OCI-LY7 (cell line): Measurements from ENCODE around the gene FERMT3.

Experiments used
- EZH2phosphoT487 ChIP-seq: fragments of 200-600 bp; sonication (generic); IDR thresholded peaks from 2 replicates; pipeline ENCODE4 v1.6.1; 2018; ENCODE audit warnings: low read depth, borderline replicate concordance, mild to moderate bottlenecking, mixed run types, antibody characterized with exemption, low read length, moderate library complexity, mixed read lengths
- TF ChIP-seq, protein P1 (sequence below): fragments of 200-600 bp; sonication (generic); conservative IDR thresholded peaks from 2 replicates; pipeline ENCODE4 v1.5.1; 2014; ENCODE audit warnings: mild to moderate bottlenecking, antibody characterized with exemption, low read length, moderate library complexity, mixed read lengths

DNA sequence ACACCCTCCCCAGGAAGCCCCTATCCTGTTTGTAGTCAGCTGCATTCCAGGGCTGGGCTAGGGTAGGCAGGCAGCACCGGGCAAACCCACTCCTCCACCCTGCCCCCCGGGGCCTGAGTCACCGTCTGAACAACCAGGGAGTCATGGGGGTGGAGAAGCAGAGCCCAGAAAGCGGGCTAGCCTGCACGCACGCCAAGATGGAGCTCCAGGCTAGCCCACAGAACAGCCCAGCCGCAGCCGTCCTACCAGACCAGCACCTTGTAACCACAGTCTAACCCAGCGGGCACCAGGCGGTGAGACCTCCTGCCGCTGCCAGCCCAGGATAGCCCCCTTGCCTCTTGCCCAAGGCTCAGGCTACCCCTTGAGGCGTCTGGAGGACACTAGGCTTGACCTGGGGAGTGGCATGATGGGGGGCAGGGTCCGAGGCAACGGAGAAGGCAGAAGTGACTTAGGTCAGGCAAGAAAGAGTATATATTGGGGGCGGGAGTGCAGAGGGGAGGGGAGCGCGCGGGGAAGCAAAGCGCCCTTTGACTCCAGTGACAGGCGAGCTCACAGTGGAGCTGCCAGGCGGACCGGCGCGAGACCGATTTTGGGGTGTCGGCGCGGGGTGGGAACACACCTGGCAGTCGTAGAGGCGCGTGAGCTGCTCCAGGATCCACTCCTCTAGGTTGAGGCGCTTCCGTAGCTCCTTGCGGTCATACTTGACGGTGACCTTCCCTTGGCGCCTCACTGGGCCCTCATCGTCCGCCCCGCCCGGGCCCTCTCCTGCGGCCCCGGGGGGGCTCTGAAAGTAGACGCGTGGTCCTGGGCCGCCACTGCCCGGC, 39.5 kb downstream of the FERMT3 start:
- TF ChIP-seq, protein P1, sequence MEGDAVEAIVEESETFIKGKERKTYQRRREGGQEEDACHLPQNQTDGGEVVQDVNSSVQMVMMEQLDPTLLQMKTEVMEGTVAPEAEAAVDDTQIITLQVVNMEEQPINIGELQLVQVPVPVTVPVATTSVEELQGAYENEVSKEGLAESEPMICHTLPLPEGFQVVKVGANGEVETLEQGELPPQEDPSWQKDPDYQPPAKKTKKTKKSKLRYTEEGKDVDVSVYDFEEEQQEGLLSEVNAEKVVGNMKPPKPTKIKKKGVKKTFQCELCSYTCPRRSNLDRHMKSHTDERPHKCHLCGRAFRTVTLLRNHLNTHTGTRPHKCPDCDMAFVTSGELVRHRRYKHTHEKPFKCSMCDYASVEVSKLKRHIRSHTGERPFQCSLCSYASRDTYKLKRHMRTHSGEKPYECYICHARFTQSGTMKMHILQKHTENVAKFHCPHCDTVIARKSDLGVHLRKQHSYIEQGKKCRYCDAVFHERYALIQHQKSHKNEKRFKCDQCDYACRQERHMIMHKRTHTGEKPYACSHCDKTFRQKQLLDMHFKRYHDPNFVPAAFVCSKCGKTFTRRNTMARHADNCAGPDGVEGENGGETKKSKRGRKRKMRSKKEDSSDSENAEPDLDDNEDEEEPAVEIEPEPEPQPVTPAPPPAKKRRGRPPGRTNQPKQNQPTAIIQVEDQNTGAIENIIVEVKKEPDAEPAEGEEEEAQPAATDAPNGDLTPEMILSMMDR: no peak
- no peak for TF ChIP-seq EZH2phosphoT487
